IPS DF 6.9 (cell line): Measurements from ENCODE around the gene CDH4.

Source experiments
- DNase-seq: peaks from one replicate; pipeline ENCODE4 v3.0.0-alpha.2; 2013; ENCODE audit warnings: low read depth, low spot score
- H3K27ac ChIP-seq: one replicate; pipeline ENCODE4 v1.5.1; 2013; ENCODE audit warnings: low read length, control low read depth
- H3K27me3 ChIP-seq: 2 replicates; pipeline ENCODE4 v1.6.1; 2013; ENCODE audit warnings: mild to moderate bottlenecking, low read length; ENCODE audit not compliant: control insufficient read depth, insufficient read depth
- H3K36me3 ChIP-seq: 2 replicates; pipeline ENCODE4 v1.6.1; 2013; ENCODE audit warnings: low read length; ENCODE audit not compliant: control insufficient read depth, insufficient read depth
- H3K4me1 ChIP-seq: 2 replicates; pipeline ENCODE4 v1.6.1; 2013; ENCODE audit warnings: low read length; ENCODE audit not compliant: control insufficient read depth, insufficient read depth
- H3K4me3 ChIP-seq: 2 replicates; pipeline ENCODE4 v1.5.1; 2013; ENCODE audit warnings: mild to moderate bottlenecking, low read length
- H3K9me3 ChIP-seq: 2 replicates; pipeline ENCODE4 v1.6.1; 2013; ENCODE audit warnings: low read length, inconsistent platforms; ENCODE audit not compliant: control insufficient read depth, insufficient read depth
- WGBS: extraction: QIAGEN DNeasy Blood & Tissue Kit; methylation state at CpG from one replicate; pipeline ENCODE4 v1.1.7; 2013; ENCODE audit warnings: mixed read lengths, missing lambda C conversion rate; ENCODE audit not compliant: insufficient read length, insufficient coverage; 5-methylcytosine and 5-hydroxymethylcytosine counted together

CDH4 gene

DNA sequence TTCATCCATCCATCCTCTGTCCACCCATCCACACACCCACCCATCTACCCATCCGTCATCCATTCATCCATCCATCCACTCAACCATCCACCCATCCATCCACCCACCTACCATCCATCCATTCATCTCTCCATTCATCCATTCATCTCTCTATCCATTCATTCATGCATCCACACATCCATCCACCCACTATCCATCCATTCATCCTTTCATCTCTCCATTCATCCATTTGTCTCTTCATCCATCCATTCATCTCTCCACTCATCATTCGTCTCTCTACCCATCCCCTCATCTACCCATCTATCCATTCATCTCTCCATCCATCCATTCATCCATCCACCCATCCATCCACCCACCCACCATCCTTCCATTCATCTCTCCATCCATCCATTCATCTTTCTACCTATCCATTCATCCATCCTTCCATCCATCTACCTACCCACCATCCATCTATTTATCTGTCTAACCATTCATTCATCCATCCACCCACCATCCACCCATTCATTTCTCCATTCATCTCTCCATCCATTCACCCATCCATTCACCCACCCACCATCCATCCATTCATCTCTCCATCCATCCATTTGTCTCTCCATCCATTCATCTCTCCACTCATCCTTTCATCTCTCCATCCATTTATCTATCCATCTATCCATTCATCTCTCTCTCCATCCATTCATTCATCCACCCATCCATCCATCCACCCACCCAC is 538.2 kb downstream of the CDH4 start:
- no peak for DNase-seq
- no peak overlapping the region for H3K27ac ChIP-seq
- no peaks in the 10 kb centered on the region; the same call in none of the 2 replicates for H3K27me3 ChIP-seq
- H3K36me3 ChIP-seq, result no peaks in the 10 kb centered on the region
- 100% methylated on average over 2 of the region's 2 CpGs for WGBS
- H3K4me1 ChIP-seq, result no peaks in the 10 kb centered on the region
- no peak overlapping the region for H3K4me3 ChIP-seq
- H3K9me3 ChIP-seq, result no peaks in the 10 kb centered on the region

DNA sequence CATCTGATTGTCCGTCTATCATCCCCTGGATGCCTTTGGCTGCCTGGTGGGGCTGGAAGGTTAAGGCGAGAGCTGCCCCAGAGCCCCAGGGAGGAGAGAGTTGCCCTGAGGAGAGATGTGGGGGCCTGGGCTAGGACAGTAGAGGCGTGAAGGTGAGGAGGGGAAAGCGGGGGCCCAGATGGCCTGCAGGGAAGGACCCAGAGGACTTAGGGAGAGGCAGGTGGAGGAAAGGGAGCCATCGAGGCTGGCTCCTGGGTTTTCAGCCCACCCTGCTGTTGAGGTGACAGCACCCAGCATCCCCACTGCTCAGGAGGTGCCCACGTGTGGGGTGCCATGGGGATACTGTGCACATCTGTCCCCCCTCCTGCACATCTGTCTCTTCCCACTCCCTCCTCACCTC is 539.9 kb downstream of the CDH4 start:
- Histone ChIP-seq H3K27ac (no peak overlapping the region), H3K36me3 (no peaks in the 10 kb centered on the region), H3K4me3 (no peak overlapping the region), H3K9me3 (no peaks in the 10 kb centered on the region), H3K27me3 (no peaks in the 10 kb centered on the region; the same call in none of the 2 replicates), H3K4me1 (no peaks in the 10 kb centered on the region)
- WGBS, result no CpG with 5 or more reads among the region's 6 CpGs
- no peak for DNase-seq

DNA sequence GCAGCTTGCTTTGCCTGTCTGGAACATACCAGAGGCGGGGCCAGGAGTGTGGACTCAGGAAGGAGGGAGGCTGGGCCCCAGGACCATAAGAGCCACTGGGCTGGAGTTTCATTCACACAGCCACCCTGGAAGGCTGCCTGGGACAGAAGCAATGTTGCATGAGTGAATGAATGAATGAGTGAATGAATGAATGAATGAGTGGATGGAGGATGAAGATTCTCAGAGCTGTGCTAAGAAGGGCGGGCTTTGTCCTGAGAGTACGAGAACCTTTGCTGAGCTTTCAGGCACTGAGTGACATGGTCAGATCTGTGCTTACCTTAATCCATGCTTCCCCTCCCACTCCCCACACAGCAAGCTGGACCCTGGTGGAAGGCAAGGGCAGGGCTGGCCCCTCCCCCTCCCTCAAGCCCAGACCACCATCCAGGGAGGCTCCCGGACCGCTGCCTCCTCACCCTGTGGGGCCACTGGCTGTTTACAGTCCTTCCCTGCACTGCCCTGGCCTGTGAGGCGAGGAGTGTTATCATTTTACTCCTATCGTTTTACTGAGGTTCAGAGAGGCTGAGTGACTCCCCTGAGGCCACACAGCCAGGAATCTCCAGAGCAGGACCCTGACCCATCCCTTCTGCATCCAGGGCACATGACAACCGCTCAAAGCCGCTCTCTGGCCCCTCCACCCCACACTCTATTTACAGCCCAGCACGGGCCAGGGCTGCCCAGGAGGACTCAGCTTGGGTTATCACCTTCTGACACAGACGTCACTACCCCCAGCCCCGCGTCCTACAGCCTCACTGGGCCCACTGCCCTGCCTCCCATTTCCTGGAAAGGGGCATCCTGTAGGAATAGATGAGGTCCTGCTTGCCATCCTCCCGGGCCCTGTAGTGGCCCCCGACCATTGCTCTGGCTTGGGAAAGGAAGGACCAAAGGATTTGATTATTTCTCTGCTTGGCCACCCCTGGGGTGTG is 543.9 kb downstream of the CDH4 start:
- no peaks in the 10 kb centered on the region for H3K4me1 ChIP-seq
- H3K27me3 ChIP-seq, result no peaks in the 10 kb centered on the region
- no peak for DNase-seq
- WGBS, result no CpG with 5 or more reads among the region's 15 CpGs
- H3K9me3 ChIP-seq, result no peaks in the 10 kb centered on the region
- no peak overlapping the region for H3K27ac ChIP-seq
- no peaks in the 10 kb centered on the region for H3K36me3 ChIP-seq
- no peak overlapping the region for H3K4me3 ChIP-seq

DNA sequence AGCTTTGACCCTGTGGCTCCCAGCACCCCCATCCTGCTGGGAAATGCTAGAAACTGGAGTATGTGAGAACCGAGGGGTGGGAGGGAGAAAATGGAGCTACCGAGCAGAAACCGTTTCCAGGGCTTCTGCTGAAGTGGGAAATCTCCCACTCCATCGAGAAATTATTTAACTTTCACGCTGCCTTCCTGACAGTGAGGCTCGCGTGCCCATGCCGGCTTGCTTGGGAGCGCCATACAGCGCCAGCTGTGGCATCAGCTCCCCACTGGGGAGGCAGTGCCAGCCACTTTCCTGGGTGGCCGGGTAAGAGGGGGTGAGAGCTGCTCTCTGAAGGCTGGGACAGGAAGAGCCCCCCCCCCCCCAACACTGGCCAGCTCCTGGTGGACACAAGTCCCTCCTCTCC is 544.7 kb downstream of the CDH4 start:
- H3K36me3 ChIP-seq, result no peaks in the 10 kb centered on the region
- no peak overlapping the region for H3K27ac ChIP-seq
- no peak for DNase-seq
- no peaks in the 10 kb centered on the region for H3K9me3 ChIP-seq
- no peak overlapping the region for H3K4me3 ChIP-seq
- no peaks in the 10 kb centered on the region for H3K27me3 ChIP-seq
- no peaks in the 10 kb centered on the region for H3K4me1 ChIP-seq
- WGBS, result no CpG with 5 or more reads among the region's 11 CpGs

DNA sequence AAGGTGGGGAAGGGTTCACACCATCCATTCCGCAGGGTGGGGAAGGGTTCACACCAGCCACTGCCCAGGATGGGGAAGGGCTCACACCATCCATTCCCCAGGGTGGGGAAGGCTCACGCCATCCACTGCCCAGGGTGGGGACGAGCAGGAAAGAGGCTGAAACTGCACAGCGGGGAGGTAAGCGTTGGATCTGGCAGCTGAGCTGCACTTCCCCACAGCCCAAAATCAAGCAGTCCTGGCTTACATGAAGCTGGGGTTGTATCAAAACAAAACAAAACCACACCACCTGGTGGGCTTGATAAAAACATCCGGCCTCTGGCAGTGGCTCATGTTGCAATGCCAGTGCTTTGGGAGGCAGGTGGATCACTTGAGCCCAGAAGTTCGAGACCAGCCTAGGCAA is 545.1 kb downstream of the CDH4 start:
- no peak overlapping the region for H3K4me3 ChIP-seq
- DNase-seq, result peak; percentile 13
- H3K27ac ChIP-seq, result no peak overlapping the region

DNA sequence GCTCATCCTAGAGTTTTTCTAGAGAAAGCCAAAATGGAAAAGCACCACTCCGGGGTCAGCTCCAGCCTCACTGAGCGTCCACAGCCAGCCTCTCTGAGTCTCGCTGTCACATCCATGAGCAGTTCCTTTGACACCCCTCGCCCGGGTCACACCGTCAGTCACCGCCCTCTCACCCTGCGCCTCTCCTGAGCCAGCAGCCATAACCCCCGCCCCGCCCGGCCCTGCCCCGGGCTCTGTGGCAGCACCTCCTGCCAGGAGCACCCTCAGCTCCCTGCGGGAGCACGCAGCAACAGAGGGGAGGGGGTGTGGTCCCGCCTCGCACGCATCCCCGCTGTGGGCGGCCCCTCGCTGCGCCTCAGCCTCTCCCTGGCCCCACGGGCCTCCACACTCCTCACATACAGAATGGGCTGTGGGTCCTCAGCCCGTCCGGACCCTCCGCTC is 545.9 kb downstream of the CDH4 start:
- H3K36me3 ChIP-seq, result no peaks in the 10 kb centered on the region; the same call in 1 of the 2 replicates
- WGBS, result no CpG with 5 or more reads among the region's 25 CpGs
- H3K4me3 ChIP-seq, result no peak overlapping the region
- no peak overlapping the region for H3K27ac ChIP-seq
- H3K9me3 ChIP-seq, result no peaks in the 10 kb centered on the region
- no peaks in the 10 kb centered on the region; the same call in 1 of the 2 replicates for H3K4me1 ChIP-seq
- no peaks in the 10 kb centered on the region for H3K27me3 ChIP-seq
- DNase-seq, result no peak

More for the DNA sequence above, 545.1 kb downstream of the CDH4 start:
- H3K4me1 ChIP-seq, result no peaks in the 10 kb centered on the region
- WGBS, result no CpG with 5 or more reads among the region's 7 CpGs
- no peaks in the 10 kb centered on the region for H3K36me3 ChIP-seq
- H3K9me3 ChIP-seq, result no peaks in the 10 kb centered on the region
- H3K27me3 ChIP-seq, result no peaks in the 10 kb centered on the region

DNA sequence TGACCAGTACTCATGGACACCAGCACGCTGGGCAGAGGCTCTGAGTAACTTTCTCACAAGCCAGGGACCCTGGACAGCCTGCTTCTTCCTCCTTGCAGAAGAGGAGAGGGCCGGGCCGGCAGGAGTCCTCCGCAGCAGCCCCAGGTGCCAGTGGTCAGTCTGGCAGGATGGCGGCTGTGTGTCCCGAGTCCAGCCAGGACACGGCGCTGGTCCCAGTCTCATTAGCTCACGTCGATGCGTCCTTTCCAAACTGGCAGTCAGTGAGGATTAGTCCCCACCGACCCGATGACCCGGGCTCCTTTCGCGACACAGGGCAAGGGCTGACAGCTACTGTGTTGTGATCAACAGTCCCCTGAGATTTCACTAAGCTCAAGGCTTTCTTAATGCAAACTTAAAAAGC is 546.6 kb downstream of the CDH4 start:
- H3K4me1 ChIP-seq, result no peaks in the 10 kb centered on the region; the same call in 1 of the 2 replicates
- no peaks in the 10 kb centered on the region; the same call in 1 of the 2 replicates for H3K36me3 ChIP-seq
- no peak for DNase-seq
- no CpG with 5 or more reads among the region's 16 CpGs for WGBS
- H3K27ac ChIP-seq, result no peak overlapping the region
- H3K9me3 ChIP-seq, result no peaks in the 10 kb centered on the region
- H3K4me3 ChIP-seq, result no peak overlapping the region
- H3K27me3 ChIP-seq, result no peaks in the 10 kb centered on the region

DNA sequence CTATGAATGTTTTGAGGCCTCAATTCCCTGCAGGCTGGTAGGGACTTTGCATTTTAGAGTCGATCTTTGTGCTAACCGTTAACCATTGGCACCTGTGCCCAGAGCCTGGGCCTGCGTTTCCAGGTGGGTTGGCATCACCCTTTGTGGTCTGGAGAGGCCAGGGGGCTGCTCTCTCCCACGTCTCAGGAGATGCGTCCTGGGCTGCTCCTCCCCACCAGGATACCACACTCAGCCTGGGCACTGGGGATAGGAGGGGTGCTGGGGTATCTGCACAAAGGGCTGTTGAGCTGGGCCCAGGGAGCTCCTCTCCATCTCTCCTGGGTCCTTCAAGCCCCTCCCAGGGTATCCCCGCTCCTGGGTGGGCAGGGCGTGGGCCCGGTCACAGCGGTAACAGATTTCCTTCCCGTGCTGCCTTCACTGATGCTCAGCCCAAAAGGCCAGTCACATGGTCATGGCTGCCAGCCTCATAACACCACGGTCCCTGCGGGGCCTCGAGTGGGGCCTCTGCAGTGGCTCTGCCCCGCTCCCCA is 547.4 kb downstream of the CDH4 start:
- no peak for DNase-seq
- Histone ChIP-seq H3K4me3 (no peak overlapping the region), H3K36me3 (no peaks in the 10 kb centered on the region; the same call in 1 of the 2 replicates), H3K27me3 (no peaks in the 10 kb centered on the region), H3K9me3 (no peaks in the 10 kb centered on the region), H3K27ac (no peak overlapping the region), H3K4me1 (no peaks in the 10 kb centered on the region; the same call in 1 of the 2 replicates)
- no CpG with 5 or more reads among the region's 14 CpGs for WGBS

DNA sequence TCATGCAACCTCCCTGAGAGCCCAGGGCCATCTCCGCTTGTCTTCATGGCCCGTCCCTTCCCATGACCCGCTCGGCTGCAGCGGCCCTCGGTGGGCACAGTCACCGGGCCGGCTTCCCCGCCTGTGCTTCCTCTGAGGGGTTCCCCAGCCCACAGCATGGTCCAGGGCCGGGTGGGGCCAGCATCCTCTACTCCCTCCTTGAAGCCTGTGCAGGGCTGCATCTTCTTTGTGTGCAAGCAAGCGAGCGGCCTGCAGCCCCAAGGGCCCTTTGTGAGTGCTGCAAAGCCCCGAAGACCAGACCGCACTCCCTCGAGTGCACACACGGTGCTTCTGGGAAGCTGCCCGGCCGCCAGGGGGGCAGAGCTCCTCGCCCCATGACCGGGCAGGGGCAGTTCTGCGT is 547.9 kb downstream of the CDH4 start:
- WGBS, result no CpG with 5 or more reads among the region's 21 CpGs
- H3K27me3 ChIP-seq, result no peaks in the 10 kb centered on the region
- no peak overlapping the region for H3K4me3 ChIP-seq

DNA sequence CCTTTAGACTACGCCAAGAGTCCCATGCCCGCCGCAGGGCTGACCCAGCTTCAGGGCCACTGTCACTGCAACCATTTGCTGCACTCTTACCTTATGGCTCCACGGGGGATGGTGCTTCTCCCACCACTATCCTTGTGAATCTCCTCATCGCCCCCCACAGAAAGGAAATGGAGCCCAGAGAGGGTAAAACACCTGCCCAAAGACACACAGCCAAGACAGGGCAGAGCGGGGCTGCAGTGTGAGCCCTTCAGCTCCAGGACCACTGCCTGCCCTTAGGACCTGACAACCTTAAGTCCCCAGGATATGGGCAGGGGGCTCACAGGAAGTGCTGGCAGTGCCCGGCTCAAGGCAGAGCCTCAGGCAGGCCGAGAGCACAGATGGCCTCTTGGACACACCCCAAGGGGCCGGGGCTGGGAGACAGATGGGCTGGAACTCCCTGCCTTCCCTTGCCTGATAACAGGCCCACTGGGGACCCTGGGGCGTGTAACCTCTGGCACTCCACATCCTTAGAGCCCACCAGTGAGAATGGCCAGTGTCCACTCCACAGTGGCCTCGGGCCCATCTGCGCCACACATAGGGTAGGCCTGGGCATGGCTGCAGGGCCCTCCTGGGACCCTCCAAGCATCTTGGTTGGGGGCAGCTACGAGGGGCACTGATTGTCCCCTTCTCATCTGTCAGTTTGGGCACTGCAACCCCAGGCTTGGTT is 548.5 kb downstream of the CDH4 start:
- no CpG with 5 or more reads among the region's 13 CpGs for WGBS
- Histone ChIP-seq H3K4me3 (no peak overlapping the region), H3K36me3 (no peaks in the 10 kb centered on the region; the same call in 1 of the 2 replicates), H3K27me3 (no peaks in the 10 kb centered on the region), H3K9me3 (no peaks in the 10 kb centered on the region), H3K4me1 (no peaks in the 10 kb centered on the region; the same call in 1 of the 2 replicates), H3K27ac (no peak overlapping the region)
- DNase-seq, result no peak

More for the DNA sequence above, 547.9 kb downstream of the CDH4 start:
- Histone ChIP-seq H3K36me3 (no peaks in the 10 kb centered on the region; the same call in 1 of the 2 replicates), H3K9me3 (no peaks in the 10 kb centered on the region), H3K4me1 (no peaks in the 10 kb centered on the region; the same call in 1 of the 2 replicates), H3K27ac (no peak overlapping the region)
- DNase-seq, result no peak
